CD4-positive, alpha-beta T cell treated with Interleukin-6 at 100 ng/mL for 8 hours (primary cell): ENCODE results near the gene TNFRSF13B.
"Not testable (repeated sequence)": the region's sequence is repeated elsewhere in the genome, so short reads cannot be mapped to it uniquely, and the experiment has no call there.

Experiments
- DNase-seq: peaks from one replicate; pipeline ENCODE4 v3.0.0-alpha.2; 2020; ENCODE audit warnings: mixed read lengths, low spot score

Gene TNFRSF13B

DNA sequence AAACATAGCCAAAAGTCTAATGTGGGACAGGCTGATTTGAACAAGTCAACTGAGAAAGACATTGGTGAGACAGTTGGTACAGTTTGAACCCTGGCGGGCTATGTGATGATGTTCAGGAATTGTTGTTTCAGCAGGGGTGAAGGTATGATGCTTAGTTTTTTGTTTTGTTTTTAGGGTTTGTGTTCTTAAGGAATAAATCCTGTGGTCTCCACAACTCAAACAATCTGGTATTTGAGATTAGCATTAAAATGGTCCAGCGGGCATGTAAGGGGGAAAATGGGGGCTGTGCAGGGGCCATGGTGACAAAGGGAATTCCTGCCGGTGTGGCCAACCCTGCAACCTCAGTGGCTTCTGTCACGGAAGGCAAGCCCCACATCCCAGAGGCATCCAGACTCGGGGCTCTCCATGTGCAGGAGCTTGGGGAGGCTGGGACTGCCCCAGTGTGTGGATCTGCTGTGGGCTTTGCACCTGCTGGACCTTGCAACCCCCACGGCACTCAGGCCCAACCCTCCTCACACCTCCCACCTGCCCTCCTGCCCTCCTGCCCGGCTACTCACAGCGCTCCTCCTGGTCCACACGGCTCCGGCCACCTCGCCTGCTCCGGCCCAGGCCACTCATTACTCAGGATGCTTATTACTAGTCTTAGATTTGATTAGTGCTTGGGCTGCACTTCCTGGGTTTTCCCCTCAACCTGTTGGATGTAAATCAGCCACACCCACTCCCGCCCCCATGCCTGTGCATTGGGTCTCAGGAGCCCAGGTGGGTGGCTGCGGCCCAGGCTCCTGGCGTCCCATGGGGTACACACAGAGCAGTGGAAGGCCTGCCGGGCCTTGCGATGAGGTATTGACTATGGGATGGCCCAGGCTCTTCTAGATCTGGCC is at the start of gene TNFRSF13B:
TNFRSF13B (minus strand) TSS at position 661 of the 881 bp plus-strand sequence; CDS start at position 618, 43 bp downstream.
- DNase-seq: no peak

GRCh38 chr17:17021194-17021863 is 49.4 kb upstream of the TNFRSF13B start:
- DNase-seq: no peak

GRCh38 chr17:17020821-17021193 is 48.9 kb upstream of the TNFRSF13B start:
- DNase-seq: no peak

DNA sequence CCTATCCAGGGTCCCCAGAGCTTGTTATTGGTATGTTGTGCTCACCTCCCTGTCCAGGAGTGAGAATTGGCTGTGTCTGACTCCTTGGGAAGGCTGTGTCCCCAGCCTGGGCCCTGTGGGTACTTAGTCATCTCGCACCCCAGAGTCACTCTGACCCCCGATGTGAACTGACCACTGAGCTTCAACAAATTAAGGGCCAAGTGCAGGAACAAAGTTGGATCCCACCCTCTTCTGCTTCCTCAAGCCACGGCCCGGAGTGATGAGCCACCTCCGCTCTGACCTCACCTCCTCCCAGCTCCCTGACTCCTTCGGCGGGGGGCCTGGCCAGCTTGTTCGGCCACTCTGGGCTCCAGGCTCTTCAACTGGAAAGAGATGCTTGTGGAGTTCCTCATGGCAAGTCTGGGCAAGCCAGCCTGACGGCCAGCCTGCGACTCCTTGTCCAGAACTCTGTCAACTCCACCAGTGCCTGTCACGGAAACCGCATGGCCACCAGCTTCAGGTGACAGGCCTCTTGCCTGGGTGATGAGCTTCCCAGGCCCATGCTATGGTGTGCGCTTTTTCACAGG is 48.1 kb upstream of the TNFRSF13B start:
- DNase-seq: no peak

DNA sequence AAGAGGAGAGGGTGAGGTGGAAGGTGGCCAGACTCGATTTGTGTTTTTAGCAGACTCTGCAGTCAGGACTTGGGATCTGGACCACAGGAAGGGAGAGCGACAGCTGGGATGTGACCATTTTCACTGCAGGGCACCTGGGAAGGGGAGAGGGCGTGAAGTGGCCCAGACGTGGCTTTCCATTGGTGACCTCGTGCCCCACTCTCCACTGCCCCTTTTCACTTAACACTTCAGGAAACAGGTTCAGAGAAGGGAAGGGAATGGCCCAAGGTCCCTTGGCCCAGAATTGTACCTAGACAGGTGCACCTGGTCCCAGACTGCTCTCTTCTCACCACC is 47.5 kb upstream of the TNFRSF13B start:
- no peak for DNase-seq

- no peak for DNase-seq
These were observed 46.9 kb upstream of the TNFRSF13B start for GRCh38 chr17:17018612-17019429.

- no peak for DNase-seq
These were observed 46.1 kb upstream of the TNFRSF13B start for GRCh38 chr17:17018021-17018441.

DNA sequence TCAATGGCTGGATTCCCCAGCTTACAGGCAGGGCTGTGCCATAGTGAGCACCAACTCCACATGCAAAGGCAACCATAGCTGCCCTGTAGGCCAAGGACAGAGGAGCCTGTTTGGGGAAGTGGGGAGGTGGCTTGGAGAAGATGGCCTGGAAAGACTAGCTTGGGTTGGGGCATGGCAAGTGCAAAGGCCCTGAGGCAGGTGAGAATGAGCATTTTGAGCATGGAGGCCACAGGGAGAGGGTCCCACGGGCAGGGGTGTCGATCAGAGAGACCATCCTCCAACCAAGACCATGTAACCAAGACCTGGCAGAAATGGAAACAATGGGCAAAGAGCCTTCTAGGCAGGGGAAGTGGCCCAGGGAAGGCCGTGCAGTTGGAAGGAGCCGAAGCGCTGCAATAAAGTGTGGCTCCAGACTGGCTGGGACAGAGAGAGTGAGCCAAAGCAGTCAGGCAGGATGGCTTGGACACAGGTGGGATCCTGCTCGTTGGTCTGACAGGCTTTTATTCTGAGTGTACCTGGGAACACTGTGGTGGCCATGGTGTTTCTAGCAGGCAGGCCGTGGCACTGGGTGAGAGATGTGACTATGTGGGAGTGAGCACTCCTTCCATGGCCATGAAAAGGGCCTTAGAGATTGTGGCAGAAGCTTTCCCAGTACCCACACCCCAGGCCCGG is 45.6 kb upstream of the TNFRSF13B start:
- no peak for DNase-seq

GRCh38 chr17:17016199-17017197 is 44.6 kb upstream of the TNFRSF13B start:
- DNase-seq: peak; percentile 42

- DNase-seq: no peak
These were observed 43.3 kb upstream of the TNFRSF13B start for GRCh38 chr17:17015230-17015629.

DNA sequence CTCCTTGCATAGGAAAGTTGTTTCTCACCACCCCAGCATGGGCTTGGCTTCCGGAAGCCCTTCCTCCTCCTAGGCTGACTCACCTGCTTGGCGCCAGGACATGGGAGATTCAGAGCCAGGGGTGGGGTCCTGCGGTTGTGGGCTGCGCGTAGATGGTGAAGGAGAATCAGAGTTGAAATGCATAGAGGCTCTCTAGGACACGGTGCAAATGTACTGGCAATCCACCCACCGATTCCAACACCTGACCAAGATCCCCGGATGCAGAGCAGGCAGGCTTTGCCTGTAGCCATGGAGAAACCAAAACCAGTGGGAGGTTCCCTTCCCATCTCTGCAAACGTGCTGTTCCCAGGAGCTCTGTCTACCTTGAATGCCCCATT is 42.8 kb upstream of the TNFRSF13B start:
- DNase-seq: not testable (repeated sequence)

- not testable (repeated sequence) for DNase-seq
These were observed 42.2 kb upstream of the TNFRSF13B start for GRCh38 chr17:17013828-17014747.

GRCh38 chr17:17011043-17011907 is 39.4 kb upstream of the TNFRSF13B start:
- DNase-seq: not testable (repeated sequence)

- not testable (repeated sequence) for DNase-seq
These were observed 38.7 kb upstream of the TNFRSF13B start for GRCh38 chr17:17010545-17011034.

DNA sequence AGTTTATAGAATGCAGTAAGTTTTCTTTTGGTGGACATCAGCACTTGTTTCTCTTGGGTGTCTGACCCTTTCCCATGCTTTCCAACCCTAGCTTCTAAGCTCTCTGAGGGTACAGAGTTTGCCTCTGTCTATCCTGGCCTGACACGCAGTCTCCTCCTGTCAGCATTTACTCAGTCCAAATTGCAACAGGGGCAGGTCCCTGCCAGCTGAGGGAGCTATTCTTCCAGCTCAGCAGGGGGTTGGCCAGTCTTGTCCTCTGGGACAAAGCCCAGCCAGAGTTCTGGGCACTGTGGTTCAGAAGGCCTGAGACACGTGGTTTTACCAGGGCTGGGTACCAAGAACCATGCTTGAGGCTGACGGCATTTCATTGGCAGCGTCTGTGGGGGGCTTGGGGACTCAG is 38.1 kb upstream of the TNFRSF13B start:
- not testable (repeated sequence) for DNase-seq

DNA sequence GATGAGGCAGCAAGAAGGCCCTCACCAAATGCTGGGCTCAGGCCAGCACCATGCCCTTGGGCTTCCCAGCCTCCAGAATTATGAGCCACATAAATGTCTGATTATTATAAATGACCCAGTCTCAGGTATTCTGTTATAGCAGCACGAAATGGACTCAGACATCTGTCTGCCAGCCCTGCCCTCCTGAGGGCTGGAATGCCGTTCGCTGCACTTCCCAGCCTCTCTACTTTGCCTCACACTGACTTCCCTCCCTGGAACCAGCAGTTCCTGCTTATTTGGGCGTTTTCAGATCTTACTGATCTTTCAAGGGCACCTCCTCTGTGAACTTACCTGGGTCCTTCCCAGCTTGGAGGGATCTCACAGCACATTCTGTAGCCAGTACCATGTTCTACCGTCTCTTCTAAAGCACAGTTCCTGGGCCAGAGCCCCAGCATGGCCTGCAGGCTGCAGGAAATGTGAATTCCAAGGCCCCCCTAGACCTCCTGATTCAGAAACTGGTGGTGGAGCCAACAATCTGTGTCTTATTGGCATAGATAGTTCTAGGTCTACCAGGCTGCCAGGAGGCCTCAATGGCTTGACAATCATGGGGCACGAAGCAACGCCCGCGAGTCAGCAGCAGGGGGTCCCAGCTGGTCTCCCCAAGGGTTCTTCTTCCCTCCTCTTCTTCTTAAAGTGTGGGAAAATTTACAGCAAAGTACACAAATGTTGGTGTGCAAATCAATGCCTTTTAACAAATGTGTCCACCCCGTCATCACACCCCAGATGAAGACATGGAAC is 36.9 kb upstream of the TNFRSF13B start:
- DNase-seq: not testable (repeated sequence)

- DNase-seq: not testable (repeated sequence)
These were observed 36.0 kb upstream of the TNFRSF13B start for GRCh38 chr17:17007891-17008290.
